HG03469 (cell line): ENCODE results near the gene NAPSA.

ENCODE experiments used
- ATAC-seq: cut with Tn5 transposase; IDR thresholded peaks from one replicate; pipeline ENCODE4 v1.9.1; 2021; ENCODE audit warnings: mild to moderate bottlenecking, moderate library complexity, moderate number of reproducible peaks; ENCODE audit not compliant: unreplicated experiment

NAPSA gene

DNA sequence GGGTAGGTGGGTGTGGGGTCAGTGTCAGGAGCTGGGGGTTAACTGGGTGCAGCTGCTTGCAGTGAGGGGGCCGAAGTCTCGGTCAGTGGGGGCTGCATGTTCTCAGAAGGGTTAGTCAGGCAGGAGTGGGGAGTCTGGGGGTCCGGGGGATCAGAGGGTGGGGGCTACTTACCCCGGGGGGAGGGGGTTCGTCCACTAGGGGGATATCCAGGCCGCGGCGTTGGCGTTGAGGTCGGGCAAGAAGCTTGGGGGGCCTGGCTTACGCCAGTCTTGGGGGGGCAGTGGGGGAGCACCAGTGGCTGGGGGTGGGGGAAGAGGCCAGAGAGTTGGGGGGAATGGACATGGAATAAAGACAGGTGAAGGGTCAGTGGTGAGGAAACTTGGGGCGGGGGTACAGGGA lies 45.4 kb downstream of the NAPSA start:
- ATAC-seq, result no peak

DNA sequence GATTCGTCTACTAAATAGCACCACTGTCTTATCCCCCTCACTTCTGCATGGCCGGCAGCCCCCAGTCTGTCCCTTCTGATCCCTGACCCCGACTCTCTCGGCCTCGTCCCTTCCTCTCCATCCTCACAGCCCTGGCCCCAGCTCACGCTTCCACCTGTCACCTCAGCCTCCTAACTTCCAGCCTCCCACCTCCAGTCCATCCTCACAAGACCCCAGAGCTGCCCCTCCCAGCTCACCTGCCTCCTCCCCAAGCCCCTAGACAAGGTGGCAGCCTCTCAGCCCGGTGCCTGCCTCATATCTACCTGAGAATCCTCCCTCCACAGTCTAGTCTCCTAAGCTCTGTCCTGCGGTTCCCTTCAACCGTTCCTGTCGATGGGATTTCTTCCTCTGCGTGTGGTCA lies 46.3 kb downstream of the NAPSA start:
- ATAC-seq, result no peak

DNA sequence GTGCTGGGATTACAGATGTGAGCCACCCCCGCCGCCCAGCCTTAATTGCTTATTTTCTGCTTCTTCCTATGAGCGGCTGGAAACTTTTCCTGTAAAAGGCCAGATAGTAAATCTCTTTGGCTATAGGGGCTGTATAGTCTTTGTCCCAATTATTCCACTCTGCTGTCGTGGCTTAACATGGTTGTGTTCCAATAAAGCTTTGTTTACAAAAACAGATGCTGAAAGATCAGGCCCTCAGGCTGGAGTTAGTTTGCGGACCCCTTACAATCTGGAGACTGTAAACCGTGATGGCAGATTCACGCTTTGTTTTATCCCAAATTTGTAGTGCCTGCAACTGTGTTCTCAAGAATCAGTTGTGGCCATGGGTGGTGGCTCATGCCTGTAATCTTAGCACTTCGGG lies 47.0 kb downstream of the NAPSA start:
- no peak for ATAC-seq

DNA sequence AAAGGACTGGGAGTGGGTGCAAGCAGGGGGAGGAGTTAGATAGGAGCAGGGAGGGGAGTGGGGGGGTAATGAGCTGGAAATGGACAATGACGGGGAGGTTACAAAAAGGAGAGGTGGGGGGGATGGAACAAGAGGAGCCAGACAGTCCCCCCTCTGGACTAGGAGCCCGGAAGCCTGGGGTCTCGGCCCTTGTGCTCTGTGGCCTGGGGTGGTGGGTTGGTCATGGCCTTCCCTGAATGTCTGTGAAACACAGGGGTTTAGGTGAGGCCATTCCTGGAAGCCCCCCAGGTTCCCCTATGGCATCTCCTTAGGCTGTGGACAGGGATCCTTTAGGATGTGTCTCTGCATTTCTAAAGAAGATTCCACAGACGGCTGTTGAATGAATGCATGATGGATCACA lies 48.3 kb downstream of the NAPSA start:
- ATAC-seq, result no peak

DNA sequence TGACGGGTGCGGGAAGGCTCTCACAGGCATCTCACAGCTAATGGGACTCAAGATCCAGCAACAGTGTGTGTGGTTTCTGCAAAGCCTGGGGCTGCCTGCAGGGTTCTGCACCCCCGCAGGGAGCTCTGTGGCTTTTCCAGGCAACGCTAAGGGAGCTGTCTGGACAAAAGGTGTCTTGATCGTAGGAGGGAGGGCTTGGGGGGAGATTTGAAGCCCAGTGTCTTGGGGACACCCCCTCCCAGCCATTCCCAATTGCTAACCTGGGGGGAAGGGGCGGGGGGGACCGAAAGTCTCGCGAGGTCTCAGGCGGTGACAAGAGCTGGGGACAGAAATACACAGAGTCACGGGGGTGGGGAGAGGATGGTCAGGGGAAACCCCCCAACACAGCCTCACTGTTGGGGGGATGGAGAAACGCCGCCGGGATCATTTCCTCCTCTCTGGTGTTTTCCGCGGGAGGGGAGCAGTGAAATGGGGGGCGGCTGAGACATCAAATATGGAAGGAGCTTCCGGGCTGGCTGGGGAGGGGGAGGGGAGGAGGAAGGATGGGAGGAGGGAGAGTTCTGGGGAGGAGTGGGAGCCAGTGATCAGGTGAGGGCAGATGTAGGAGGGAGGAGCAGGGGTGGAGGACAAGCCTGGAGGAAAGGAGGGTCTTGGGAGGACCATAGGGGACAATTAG lies 49.5 kb downstream of the NAPSA start:
- ATAC-seq, result no peak

DNA sequence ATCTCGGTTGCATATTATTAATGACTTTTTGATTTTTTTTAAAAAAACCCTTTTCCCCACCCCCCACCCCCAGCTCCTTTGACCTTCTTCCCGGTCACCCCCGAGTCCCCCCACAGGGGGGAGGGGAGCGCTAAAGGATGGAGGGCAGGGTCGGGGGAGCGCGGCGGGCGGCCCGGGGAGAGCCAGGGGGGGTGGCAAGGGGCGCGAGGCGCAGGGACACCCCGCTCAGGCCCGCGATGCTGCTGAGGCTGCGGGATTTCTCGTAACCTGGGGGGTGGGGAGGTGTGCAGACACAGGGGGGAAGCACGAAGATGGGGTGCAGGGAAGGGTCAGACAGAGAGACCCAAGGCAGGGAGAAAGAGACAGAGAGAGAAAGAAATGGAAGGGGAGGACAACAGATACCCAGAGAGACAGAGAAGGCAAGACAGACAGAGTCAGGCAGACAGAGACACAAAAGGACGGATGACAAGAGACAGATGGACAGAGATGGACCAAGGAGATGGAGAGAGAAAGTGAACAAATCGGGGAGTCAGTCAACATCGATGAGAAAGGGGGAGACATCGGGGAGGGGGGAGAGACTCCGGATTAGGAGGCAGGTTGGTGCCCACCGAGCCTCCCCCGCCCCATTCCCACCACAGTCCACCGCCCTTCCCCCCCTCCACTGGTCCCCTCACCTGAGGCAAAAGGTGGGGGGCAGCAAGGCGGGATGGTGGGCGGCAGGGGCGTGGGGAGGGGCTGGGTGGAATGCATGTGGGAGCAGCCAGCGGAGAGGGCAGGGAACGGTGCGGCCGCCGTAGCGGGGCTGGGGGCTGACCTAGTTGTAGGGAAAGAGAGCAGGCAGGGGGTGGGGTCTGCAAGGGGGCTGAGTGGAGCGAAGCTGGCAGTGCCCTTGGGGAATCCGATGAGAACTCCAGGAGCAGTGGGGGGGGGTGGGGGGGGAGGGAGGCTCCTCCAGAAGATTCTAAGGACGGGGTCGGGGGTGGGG lies 50.4 kb downstream of the NAPSA start:
- ATAC-seq, result no peak

GRCh38 chr19:50313812-50314536 lies 51.5 kb downstream of the NAPSA start:
- ATAC-seq, result no peak

DNA sequence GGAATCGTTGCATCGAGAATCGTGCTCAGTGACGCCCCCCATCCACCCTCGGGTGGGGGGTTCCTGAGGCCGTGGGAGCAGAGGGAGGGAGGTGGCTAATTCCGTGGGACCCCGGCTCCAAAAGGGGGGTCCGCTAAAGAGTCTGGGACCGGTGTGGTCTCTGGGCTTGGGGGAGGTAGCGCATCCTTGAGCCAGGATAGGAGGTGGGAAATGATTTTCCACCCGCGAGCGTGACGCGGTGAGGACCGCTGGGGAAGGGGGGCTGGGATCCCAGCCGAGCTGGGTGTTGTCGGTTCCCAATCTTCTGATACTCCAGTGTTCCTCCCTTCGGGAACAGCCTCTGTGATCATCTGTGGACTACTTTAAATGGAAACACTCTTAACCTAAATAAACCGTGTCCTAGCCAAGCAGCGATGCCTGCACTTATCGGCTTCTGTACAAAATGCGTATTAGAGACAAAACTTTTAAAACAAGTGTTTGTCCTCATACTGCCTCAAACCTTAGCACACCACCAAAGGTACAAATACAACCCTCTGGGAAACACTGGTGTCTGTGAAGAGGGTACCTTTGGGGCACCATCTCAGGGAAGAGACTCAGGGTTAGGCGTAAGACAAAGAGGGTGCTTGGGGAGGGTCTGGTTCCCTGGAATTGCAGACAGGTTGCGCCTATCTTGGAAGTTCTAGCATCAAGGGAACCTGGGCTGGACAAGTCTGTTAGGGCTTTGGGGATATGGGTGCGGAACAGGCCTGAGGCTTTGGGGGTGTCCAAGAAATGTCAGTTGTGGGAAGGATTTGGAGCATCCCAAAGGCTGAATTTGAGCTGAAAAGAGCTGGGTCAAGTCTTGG lies 52.2 kb downstream of the NAPSA start:
- ATAC-seq, result no peak

- no peak for ATAC-seq
These were observed 53.5 kb downstream of the NAPSA start for GRCh38 chr19:50311723-50312635.

- ATAC-seq, result no peak
These were observed 54.5 kb downstream of the NAPSA start for GRCh38 chr19:50310759-50311465.

DNA sequence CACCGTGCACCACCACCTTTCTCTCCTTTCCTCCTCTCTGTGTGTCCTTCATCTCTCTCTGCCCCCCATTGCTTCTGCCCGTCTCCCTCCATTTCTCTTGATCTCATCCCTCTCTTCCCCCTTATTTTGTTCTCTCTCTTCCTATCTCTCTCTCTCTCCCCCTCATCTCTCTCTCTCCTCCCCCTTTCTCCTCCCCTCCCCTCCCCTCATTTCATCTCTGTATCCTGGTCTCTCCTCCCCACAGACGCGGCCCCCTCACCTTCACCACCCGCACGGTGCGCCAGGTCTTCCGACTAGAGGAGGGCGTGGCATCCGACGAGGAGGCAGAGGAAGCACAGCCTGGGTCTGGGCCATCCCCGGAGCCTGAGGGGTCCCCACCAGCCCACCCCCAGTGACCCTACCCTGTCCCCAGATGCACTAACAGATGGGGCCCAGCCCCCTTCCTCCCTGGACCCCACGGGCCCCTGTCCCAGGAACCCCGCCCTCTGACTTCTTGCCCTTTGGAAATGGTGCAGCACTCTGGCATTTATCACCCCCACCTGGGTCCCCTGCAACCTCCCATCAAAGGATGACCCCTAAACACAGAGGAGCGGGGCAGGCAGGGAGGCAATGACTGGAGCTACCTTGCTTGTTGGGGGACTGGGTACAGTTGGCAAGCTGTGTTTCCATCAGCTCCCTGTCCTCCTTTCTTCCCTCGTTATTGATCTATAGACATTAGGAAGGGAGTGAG lies 55.9 kb downstream of the NAPSA start:
- no peak for ATAC-seq

DNA sequence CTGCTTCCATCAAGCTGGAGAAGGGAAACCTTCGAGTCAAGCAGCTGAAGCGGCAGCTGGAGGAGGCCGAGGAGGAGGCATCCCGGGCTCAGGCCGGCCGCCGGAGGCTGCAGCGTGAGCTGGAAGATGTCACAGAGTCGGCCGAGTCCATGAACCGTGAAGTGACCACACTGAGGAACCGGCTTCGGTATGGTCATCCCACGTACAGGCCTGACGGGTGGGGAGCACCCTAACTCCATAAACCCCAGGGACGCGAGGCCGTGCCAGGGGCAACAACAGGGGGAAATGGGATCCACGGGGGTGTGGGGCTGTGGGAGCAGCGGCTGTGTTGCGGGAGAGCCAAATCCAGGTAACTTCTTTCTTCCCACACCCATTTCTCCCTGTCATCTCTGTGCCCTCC lies 56.4 kb downstream of the NAPSA start:
- no peak for ATAC-seq
